WTC11 (cell line): ENCODE data around the gene CIBAR2. TPM values are rescaled to one million over a fixed set of nuclear protein-coding genes. Genes with fewer than 3 reads are reported as not detected.

ENCODE experiments used
- ATAC-seq: fragments of 200-7000 bp; cut with Tn5 transposase; 2 replicates; pipeline ENCODE4 v1.10.0; 2021; ENCODE audit warnings: mild to moderate bottlenecking, moderate library complexity
- CTCF ChIA-PET: fragments of 300-600 bp; sonication (Branson Sonifier 250); formaldehyde crosslinking; loops from one replicate; lab custom pipeline; 2021; ENCODE audit warnings: antibody characterized with exemption; lab: Charles Lee
- POLR2A ChIA-PET: fragments of 350-600 bp; sonication (Branson Sonifier 250); formaldehyde crosslinking; loops from one replicate; lab custom pipeline; 2021; ENCODE audit warnings: antibody characterized with exemption; lab: Charles Lee
- DNase-seq: peaks from one replicate; pipeline ENCODE4 v3.0.0; 2021; ENCODE audit warnings: low spot score
- H3K27ac Mint-ChIP-seq: 2 replicates; pipeline ENCODE4 v1.8.0; 2021; ENCODE audit warnings: mixed read lengths
- H3K27me3 Mint-ChIP-seq: 2 replicates; pipeline ENCODE4 v1.8.0; 2021; ENCODE audit warnings: low read depth, mild to moderate bottlenecking, moderate library complexity, mixed read lengths
- H3K36me3 Mint-ChIP-seq: 2 replicates; pipeline ENCODE4 v1.8.0; 2021; ENCODE audit warnings: mixed read lengths
- H3K4me1 Mint-ChIP-seq: 2 replicates; pipeline ENCODE4 v1.8.0; 2022; ENCODE audit warnings: mixed read lengths
- H3K4me3 Mint-ChIP-seq: 2 replicates; pipeline ENCODE4 v1.8.0; 2021; ENCODE audit warnings: mild to moderate bottlenecking, moderate library complexity, mixed read lengths
- H3K9me3 Mint-ChIP-seq: 2 replicates; pipeline ENCODE4 v1.8.0; 2021; ENCODE audit warnings: mixed read lengths
- AFF4 ChIP-seq: sonication (generic); formaldehyde crosslinking; IDR thresholded peaks from 2 replicates; pipeline ENCODE4 v1.8.1; 2023; ENCODE audit warnings: mild to moderate bottlenecking, missing genetic modification reagents, borderline replicate concordance
- CBFB ChIP-seq: sonication (generic); formaldehyde crosslinking; IDR thresholded peaks from 2 replicates; pipeline ENCODE4 v1.8.1; 2022; ENCODE audit warnings: mild to moderate bottlenecking, low read depth, missing genetic modification reagents
- FOXJ3 ChIP-seq: sonication (generic); formaldehyde crosslinking; IDR thresholded peaks from 2 replicates; pipeline ENCODE4 v1.9.0; 2021; ENCODE audit warnings: missing genetic modification reagents, mild to moderate bottlenecking, borderline replicate concordance
- GABPB1 ChIP-seq: sonication (generic); formaldehyde crosslinking; IDR thresholded peaks from 2 replicates; pipeline ENCODE4 v1.8.1; 2023; ENCODE audit warnings: mild to moderate bottlenecking, missing genetic modification reagents
- HMGA2 ChIP-seq: fragments of 250-450 bp; sonication (Bioruptor Pico); IDR thresholded peaks from 2 replicates; pipeline ENCODE4 v1.4.0; 2021; ENCODE audit warnings: mild to moderate bottlenecking, moderate library complexity
- NFATC4 ChIP-seq: fragments of 250-450 bp; sonication (Bioruptor Pico); IDR thresholded peaks from 2 replicates; pipeline ENCODE4 v1.9.0; 2021; ENCODE audit warnings: mild to moderate bottlenecking
- OVOL2 ChIP-seq: fragments of 250-450 bp; sonication (Bioruptor Pico); IDR thresholded peaks from 2 replicates; pipeline ENCODE4 v1.9.0; 2021; ENCODE audit warnings: mild to moderate bottlenecking, borderline replicate concordance
- SMAD3 ChIP-seq: sonication (generic); formaldehyde crosslinking; IDR thresholded peaks from 2 replicates; pipeline ENCODE4 v1.8.0; 2022; ENCODE audit warnings: missing genetic modification reagents, mild to moderate bottlenecking, borderline replicate concordance
- SMAD4 ChIP-seq: sonication (generic); formaldehyde crosslinking; IDR thresholded peaks from 2 replicates; pipeline ENCODE4 v1.8.0; 2022; ENCODE audit warnings: mild to moderate bottlenecking, missing genetic modification reagents
- STAT6 ChIP-seq: sonication (generic); formaldehyde crosslinking; conservative IDR thresholded peaks from 2 replicates; pipeline ENCODE4 v1.8.1; 2023; ENCODE audit warnings: mild to moderate bottlenecking, low read depth, missing genetic modification reagents, moderate library complexity
- TCF7 ChIP-seq: sonication (generic); formaldehyde crosslinking; IDR thresholded peaks from 2 replicates; pipeline ENCODE4 v1.8.0; 2022; ENCODE audit warnings: mild to moderate bottlenecking, low read depth, missing genetic modification reagents, moderate library complexity
- TEAD1 ChIP-seq: sonication (generic); formaldehyde crosslinking; IDR thresholded peaks from 2 replicates; pipeline ENCODE4 v1.8.0; 2022; ENCODE audit warnings: mild to moderate bottlenecking, missing genetic modification reagents
- ZNF121 ChIP-seq: sonication (generic); formaldehyde crosslinking; IDR thresholded peaks from 2 replicates; pipeline ENCODE4 v1.8.0; 2023; ENCODE audit warnings: missing genetic modification reagents
- total RNA-seq: library from RNA; stranded (reverse); gene quantifications from 3 replicates; pipeline ENCODE4 v1.2.3, GENCODE V29; 2021
- TF ChIP-seq, protein P1 (sequence below): fragments of 250-450 bp; sonication (Bioruptor Pico); IDR thresholded peaks from 2 replicates; pipeline ENCODE4 v1.8.0; 2021; ENCODE audit warnings: mild to moderate bottlenecking
- TF ChIP-seq, protein P2 (sequence below): fragments of 250-450 bp; sonication (Bioruptor Pico); IDR thresholded peaks from 2 replicates; pipeline ENCODE4 v1.9.0; 2021; ENCODE audit warnings: mild to moderate bottlenecking
- TF ChIP-seq, protein P3 (sequence below): fragments of 250-450 bp; sonication (Bioruptor Pico); IDR thresholded peaks from 2 replicates; pipeline ENCODE4 v1.9.0; 2021; ENCODE audit warnings: moderate library complexity, mild to moderate bottlenecking, inconsistent platforms, borderline replicate concordance
- TF ChIP-seq, protein P4 (sequence below): sonication (generic); formaldehyde crosslinking; IDR thresholded peaks from 2 replicates; pipeline ENCODE4 v1.8.0; 2022; ENCODE audit warnings: mild to moderate bottlenecking, missing genetic modification reagents
- TF ChIP-seq, protein P5 (sequence below): sonication (generic); formaldehyde crosslinking; IDR thresholded peaks from 2 replicates; pipeline ENCODE4 v1.8.1; 2022; ENCODE audit warnings: mild to moderate bottlenecking, missing genetic modification reagents, moderate library complexity, borderline replicate concordance

Gene CIBAR2
- total RNA-seq, 1 experiment from 2014 or later = not detected

DNA sequence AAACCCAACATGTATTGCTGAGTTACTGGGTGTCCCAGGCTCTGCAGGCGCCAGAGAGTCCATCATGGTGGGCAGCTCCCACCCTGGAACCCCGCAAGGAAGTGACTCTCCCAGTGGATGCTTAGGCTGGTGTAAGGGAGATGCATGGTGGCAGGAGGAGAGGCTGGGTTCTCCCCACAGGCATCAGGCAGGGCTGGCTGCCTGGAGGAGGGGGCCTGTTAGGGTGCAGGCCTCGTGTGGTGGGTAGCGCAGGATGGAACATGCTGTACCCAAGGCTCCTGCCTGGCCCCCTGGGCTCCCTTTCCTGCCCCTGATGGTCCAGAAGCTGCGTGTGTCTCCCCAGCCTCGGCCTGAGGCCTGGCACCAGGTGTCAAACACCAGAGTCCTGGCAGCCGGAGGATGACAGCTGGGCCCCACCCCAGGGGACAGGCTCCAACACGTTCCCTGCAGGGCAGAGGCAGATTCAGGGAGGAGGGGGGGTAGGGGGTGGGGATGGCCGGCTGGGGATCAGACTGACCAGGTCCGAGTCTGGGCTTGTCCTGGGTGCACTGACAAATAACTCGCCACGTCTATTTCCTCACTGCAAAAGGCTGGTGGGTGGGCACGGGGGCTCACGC, 40.2 kb upstream of the CIBAR2 start (continued):
- TF ChIP-seq, protein P1, sequence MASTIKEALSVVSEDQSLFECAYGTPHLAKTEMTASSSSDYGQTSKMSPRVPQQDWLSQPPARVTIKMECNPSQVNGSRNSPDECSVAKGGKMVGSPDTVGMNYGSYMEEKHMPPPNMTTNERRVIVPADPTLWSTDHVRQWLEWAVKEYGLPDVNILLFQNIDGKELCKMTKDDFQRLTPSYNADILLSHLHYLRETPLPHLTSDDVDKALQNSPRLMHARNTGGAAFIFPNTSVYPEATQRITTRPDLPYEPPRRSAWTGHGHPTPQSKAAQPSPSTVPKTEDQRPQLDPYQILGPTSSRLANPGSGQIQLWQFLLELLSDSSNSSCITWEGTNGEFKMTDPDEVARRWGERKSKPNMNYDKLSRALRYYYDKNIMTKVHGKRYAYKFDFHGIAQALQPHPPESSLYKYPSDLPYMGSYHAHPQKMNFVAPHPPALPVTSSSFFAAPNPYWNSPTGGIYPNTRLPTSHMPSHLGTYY (CRISPR knock-in tag) = no peak

- peaks cover 7% of the 10 kb centered on the region; the same call in 1 of the 2 replicates for H3K4me1 Mint-ChIP-seq
- H3K4me3 Mint-ChIP-seq = no peak overlapping the region
- peak overlapping the region; percentile 58 for H3K27ac Mint-ChIP-seq
- no peaks in the 10 kb centered on the region for H3K9me3 Mint-ChIP-seq
- ChIA-PET POLR2A (no interaction called here), CTCF (interaction anchor here (1.0 to 2.4 kb wide), 3 partner anchors 21 to 65 kb away, joined by 3 to 20 read pairs (median 5); no protein-coding TSS in a partner anchor)
- ATAC-seq (peak; percentile 38), DNase-seq (no peak)
- no peaks in the 10 kb centered on the region; the same call in 1 of the 2 replicates for H3K27me3 Mint-ChIP-seq
- no peaks in the 10 kb centered on the region for H3K36me3 Mint-ChIP-seq
- TF ChIP-seq ZNF121 (CRISPR knock-in tag) = no peak
- TF ChIP-seq, protein P2, sequence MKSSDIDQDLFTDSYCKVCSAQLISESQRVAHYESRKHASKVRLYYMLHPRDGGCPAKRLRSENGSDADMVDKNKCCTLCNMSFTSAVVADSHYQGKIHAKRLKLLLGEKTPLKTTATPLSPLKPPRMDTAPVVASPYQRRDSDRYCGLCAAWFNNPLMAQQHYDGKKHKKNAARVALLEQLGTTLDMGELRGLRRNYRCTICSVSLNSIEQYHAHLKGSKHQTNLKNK (CRISPR knock-in tag) = no peak
- TF ChIP-seq SMAD3 (CRISPR knock-in tag) = no peak
- no peak for TF ChIP-seq NFATC4 (CRISPR knock-in tag)
- TF ChIP-seq, protein P3, sequence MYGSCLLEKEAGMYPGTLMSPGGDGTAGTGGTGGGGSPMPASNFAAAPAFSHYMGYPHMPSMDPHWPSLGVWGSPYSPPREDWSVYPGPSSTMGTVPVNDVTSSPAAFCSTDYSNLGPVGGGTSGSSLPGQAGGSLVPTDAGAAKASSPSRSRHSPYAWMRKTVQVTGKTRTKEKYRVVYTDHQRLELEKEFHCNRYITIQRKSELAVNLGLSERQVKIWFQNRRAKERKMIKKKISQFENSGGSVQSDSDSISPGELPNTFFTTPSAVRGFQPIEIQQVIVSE (CRISPR knock-in tag) = no peak
- TF ChIP-seq, protein P4, sequence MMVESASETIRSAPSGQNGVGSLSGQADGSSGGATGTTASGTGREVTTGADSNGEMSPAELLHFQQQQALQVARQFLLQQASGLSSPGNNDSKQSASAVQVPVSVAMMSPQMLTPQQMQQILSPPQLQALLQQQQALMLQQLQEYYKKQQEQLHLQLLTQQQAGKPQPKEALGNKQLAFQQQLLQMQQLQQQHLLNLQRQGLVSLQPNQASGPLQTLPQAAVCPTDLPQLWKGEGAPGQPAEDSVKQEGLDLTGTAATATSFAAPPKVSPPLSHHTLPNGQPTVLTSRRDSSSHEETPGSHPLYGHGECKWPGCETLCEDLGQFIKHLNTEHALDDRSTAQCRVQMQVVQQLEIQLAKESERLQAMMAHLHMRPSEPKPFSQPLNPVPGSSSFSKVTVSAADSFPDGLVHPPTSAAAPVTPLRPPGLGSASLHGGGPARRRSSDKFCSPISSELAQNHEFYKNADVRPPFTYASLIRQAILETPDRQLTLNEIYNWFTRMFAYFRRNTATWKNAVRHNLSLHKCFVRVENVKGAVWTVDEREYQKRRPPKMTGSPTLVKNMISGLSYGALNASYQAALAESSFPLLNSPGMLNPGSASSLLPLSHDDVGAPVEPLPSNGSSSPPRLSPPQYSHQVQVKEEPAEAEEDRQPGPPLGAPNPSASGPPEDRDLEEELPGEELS (CRISPR knock-in tag) = no peak
- no peak for TF ChIP-seq CBFB (CRISPR knock-in tag)
- TF ChIP-seq SMAD4 (CRISPR knock-in tag) = no peak
- TF ChIP-seq GABPB1 (CRISPR knock-in tag) = no peak
Measured at GRCh38 chr16:85151603-85152413, 39.5 kb upstream of the CIBAR2 start.

DNA sequence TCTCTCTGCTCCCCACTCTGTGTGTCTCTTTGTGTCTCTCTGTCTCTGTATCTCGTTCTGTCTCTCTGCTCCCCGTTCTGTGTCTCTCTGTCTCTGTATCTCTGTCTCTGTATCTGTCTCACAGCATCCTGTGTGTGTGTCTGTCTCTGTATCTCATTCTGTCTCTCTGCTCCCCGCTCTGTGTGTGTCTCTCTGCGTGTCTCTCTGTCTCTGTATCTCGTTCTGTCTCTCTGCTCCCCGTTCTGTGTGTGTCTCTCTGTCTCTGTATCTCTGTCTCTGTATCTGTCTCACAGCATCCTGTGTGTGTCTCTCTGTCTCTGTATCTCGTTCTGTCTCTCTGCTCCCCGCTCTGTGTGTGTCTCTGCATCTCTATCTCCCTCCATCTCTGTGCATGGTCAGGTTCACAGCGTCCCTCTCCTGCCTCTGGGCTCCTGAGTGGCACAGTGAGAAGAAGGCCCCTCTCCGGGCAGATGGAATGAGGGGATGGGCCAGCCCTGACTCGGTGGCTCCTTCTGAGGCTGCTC, 38.9 kb upstream of the CIBAR2 start:
- Mint-ChIP-seq H3K36me3 (no peaks in the 10 kb centered on the region), H3K9me3 (no peaks in the 10 kb centered on the region), H3K27ac (peak overlapping the region; percentile 42; the same call in 1 of the 2 replicates), H3K27me3 (no peaks in the 10 kb centered on the region; the same call in 1 of the 2 replicates), H3K4me3 (no peak overlapping the region), H3K4me1 (peaks cover 11% of the 10 kb centered on the region)
- no peak for DNase-seq
- ChIA-PET CTCF (interaction anchor here (1.0 to 2.4 kb wide), 2 partner anchors 36 to 65 kb away, joined by 5 to 20 read pairs; no protein-coding TSS in a partner anchor), POLR2A (no interaction called here)
- TF ChIP-seq TCF7 (CRISPR knock-in tag) (no peak), TEAD1 (CRISPR knock-in tag) (no peak), CBFB (CRISPR knock-in tag) (no peak), AFF4 (CRISPR knock-in tag) (no peak), OVOL2 (CRISPR knock-in tag) (no peak), HMGA2 (CRISPR knock-in tag) (no peak), FOXJ3 (no peak), STAT6 (CRISPR knock-in tag) (no peak)
- TF ChIP-seq, protein P5, sequence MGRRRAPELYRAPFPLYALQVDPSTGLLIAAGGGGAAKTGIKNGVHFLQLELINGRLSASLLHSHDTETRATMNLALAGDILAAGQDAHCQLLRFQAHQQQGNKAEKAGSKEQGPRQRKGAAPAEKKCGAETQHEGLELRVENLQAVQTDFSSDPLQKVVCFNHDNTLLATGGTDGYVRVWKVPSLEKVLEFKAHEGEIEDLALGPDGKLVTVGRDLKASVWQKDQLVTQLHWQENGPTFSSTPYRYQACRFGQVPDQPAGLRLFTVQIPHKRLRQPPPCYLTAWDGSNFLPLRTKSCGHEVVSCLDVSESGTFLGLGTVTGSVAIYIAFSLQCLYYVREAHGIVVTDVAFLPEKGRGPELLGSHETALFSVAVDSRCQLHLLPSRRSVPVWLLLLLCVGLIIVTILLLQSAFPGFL (CRISPR knock-in tag) = no peak
- no peak for ATAC-seq
